Measurements from ENCODE around the gene EEPD1. TPM values are rescaled to one million over a fixed set of nuclear protein-coding genes. Genes with fewer than 3 reads are reported as not detected.

Gene EEPD1
- polyA plus RNA-seq, 1 experiment, result 2.5 TPM

GRCh38 chr7:36305226-36305625 lies 152.2 kb downstream of the EEPD1 start:
- ChIA-PET POLR2A (no interaction called here), CTCF (interaction anchor here (1.2 to 8.6 kb wide), 3 partner anchors 14 to 329 kb away, joined by 4 to 86 read pairs (median 56); no protein-coding TSS in a partner anchor)
- no peak for TF ChIP-seq CTCF (IDR thresholded peaks at IDR 0.05; ENCODE audit: insufficient read depth, low read depth, low read length)

GRCh38 chr7:36305648-36306047 lies 152.6 kb downstream of the EEPD1 start:
- Histone ChIP-seq H3K36me3 (ENCODE audit: control insufficient read depth, insufficient read depth, low read length) (no peaks in the 10 kb centered on the region), H3K4me3 (ENCODE audit: low read depth, low read length) (no peak overlapping the region), H3K27me3 (ENCODE audit: control insufficient read depth, insufficient read depth, low read length) (peaks cover 4% of the 10 kb centered on the region; the same call in 1 of the 2 replicates)
- TF ChIP-seq CTCF (IDR thresholded peaks at IDR 0.05; ENCODE audit: insufficient read depth, low read depth, low read length), result no peak
- POLR2A ChIA-PET, result no interaction called here
- CTCF ChIA-PET, result interaction anchor here (1.2 to 8.6 kb wide), 3 partner anchors 14 to 330 kb away, joined by 4 to 86 read pairs (median 56); no protein-coding TSS in a partner anchor
- DNase-seq (ENCODE audit: low read depth), result no peak

More at GRCh38 chr7:36305226-36305625, 152.2 kb downstream of the EEPD1 start:
- no peak for DNase-seq (ENCODE audit: low read depth)
- Histone ChIP-seq H3K36me3 (ENCODE audit: control insufficient read depth, insufficient read depth, low read length) (no peaks in the 10 kb centered on the region), H3K4me3 (ENCODE audit: low read depth, low read length) (no peak overlapping the region), H3K27me3 (ENCODE audit: control insufficient read depth, insufficient read depth, low read length) (peaks cover 4% of the 10 kb centered on the region; the same call in 1 of the 2 replicates)

GRCh38 chr7:36306222-36306621 lies 153.2 kb downstream of the EEPD1 start:
- POLR2A ChIA-PET, result no interaction called here
- peaks cover 4% of the 10 kb centered on the region; the same call in 1 of the 2 replicates for H3K27me3 ChIP-seq (ENCODE audit: control insufficient read depth, insufficient read depth, low read length)
- DNase-seq (ENCODE audit: low read depth), result no peak
- no peaks in the 10 kb centered on the region for H3K36me3 ChIP-seq (ENCODE audit: control insufficient read depth, insufficient read depth, low read length)
- CTCF ChIA-PET, result interaction anchor here (1.2 to 8.6 kb wide), 3 partner anchors 13 to 330 kb away, joined by 4 to 86 read pairs (median 56); no protein-coding TSS in a partner anchor
- TF ChIP-seq CTCF (IDR thresholded peaks at IDR 0.05; ENCODE audit: insufficient read depth, low read depth, low read length), result no peak
- no peak overlapping the region for H3K4me3 ChIP-seq (ENCODE audit: low read depth, low read length)

GRCh38 chr7:36306722-36307121 lies 153.7 kb downstream of the EEPD1 start:
- no peak for DNase-seq (ENCODE audit: low read depth)
- no peaks in the 10 kb centered on the region for H3K36me3 ChIP-seq (ENCODE audit: control insufficient read depth, insufficient read depth, low read length)
- POLR2A ChIA-PET, result no interaction called here
- H3K4me3 ChIP-seq (ENCODE audit: low read depth, low read length), result no peak overlapping the region
- peaks cover 4% of the 10 kb centered on the region; the same call in 1 of the 2 replicates for H3K27me3 ChIP-seq (ENCODE audit: control insufficient read depth, insufficient read depth, low read length)
- CTCF ChIA-PET, result interaction anchor here (1.8 to 8.6 kb wide), 2 partner anchors 13 to 400 kb away, joined by 4 to 86 read pairs; no protein-coding TSS in a partner anchor
- no peak for TF ChIP-seq CTCF (IDR thresholded peaks at IDR 0.05; ENCODE audit: insufficient read depth, low read depth, low read length)

GRCh38 chr7:36308031-36308430 lies 155.0 kb downstream of the EEPD1 start:
- Histone ChIP-seq H3K4me3 (ENCODE audit: low read depth, low read length) (no peak overlapping the region), H3K27me3 (ENCODE audit: control insufficient read depth, insufficient read depth, low read length) (peaks cover 4% of the 10 kb centered on the region; the same call in 1 of the 2 replicates), H3K36me3 (ENCODE audit: control insufficient read depth, insufficient read depth, low read length) (no peaks in the 10 kb centered on the region)
- DNase-seq (ENCODE audit: low read depth), result no peak
- no peak for TF ChIP-seq CTCF (IDR thresholded peaks at IDR 0.05; ENCODE audit: insufficient read depth, low read depth, low read length)
- POLR2A ChIA-PET, result no interaction called here
- CTCF ChIA-PET, result interaction anchor here (0.6 to 8.6 kb wide), 5 partner anchors 11 to 401 kb away, joined by 3 to 86 read pairs (median 3); no protein-coding TSS in a partner anchor
